CD14-positive monocyte (primary cell): ENCODE data around the gene FLOT2. TPM values are rescaled to one million over a fixed set of nuclear protein-coding genes. Genes with fewer than 3 reads are reported as not detected.

Source experiments
- DNase-seq, 3 donors: peaks; one replicate each; pipeline ENCODE4 v3.0.0-alpha.2; 2011 to 2022
- H2AFZ ChIP-seq: 2 replicates; pipeline ENCODE4 v1.6.0; 2012; ENCODE audit warnings: mild to moderate bottlenecking, low read depth, low read length, inconsistent platforms; ENCODE audit not compliant: insufficient read depth, poor library complexity, severe bottlenecking
- H3K27ac ChIP-seq, 2 donors: 1 replicate in 1 of 2; 2 replicates in 1 of 2; pipeline ENCODE4 v1.5.1; 2012 to 2013; ENCODE audit warnings: low read length in 2 of 2, control low read depth in 1 of 2, inconsistent platforms in 1 of 2, low read depth in 1 of 2, mild to moderate bottlenecking in 1 of 2
- H3K27me3 ChIP-seq, 2 donors: one replicate each; pipeline versions ENCODE4 v1.6.0 to v1.6.1; 2011 to 2013; ENCODE audit warnings: low read length in 2 of 2; ENCODE audit not compliant: control insufficient read depth in 2 of 2, insufficient read depth in 2 of 2
- H3K36me3 ChIP-seq, 2 donors: replicated peaks in 1 of 2; 1 replicate in 1 of 2; 2 replicates in 1 of 2; pipeline versions ENCODE4 v1.5.1 to v1.6.1; 2012 to 2013; ENCODE audit warnings: low read length in 2 of 2, control low read depth in 1 of 2, inconsistent platforms in 1 of 2, mild to moderate bottlenecking in 1 of 2; ENCODE audit not compliant: insufficient read depth in 2 of 2, control insufficient read depth in 1 of 2
- H3K4me1 ChIP-seq, 2 donors: 1 replicate in 1 of 2; 2 replicates in 1 of 2; pipeline versions ENCODE4 v1.5.1 to v1.6.1; 2012 to 2013; ENCODE audit warnings: low read length in 2 of 2, control low read depth in 1 of 2, inconsistent platforms in 1 of 2, mild to moderate bottlenecking in 1 of 2, moderate library complexity in 1 of 2; ENCODE audit not compliant: insufficient read depth in 2 of 2, control insufficient read depth in 1 of 2
- H3K4me2 ChIP-seq: replicated peaks from 2 replicates; pipeline ENCODE3; 2012; ENCODE audit warnings: low read length, moderate library complexity, mild to moderate bottlenecking; ENCODE audit not compliant: poor library complexity, severe bottlenecking; ENCODE audit errors: extremely low read depth
- H3K4me3 ChIP-seq, 3 experiments: fragments of 200-600 bp in 1 of 3; sonication (generic) in 1 of 3; replicated peaks in 1 of 3; 1 replicate in 2 of 3; 2 replicates in 1 of 3; pipeline ENCODE4 v1.5.1; 2011 to 2013; ENCODE audit warnings: low read length in 3 of 3, mild to moderate bottlenecking in 3 of 3, control low read depth in 2 of 3, low read depth in 2 of 3, inconsistent platforms in 1 of 3, moderate library complexity in 1 of 3
- H3K79me2 ChIP-seq: 2 replicates; pipeline ENCODE4 v1.6.0; 2012; ENCODE audit warnings: mild to moderate bottlenecking, control low read depth, inconsistent platforms, low read length, moderate library complexity; ENCODE audit not compliant: insufficient read depth
- H3K9ac ChIP-seq: 2 replicates; pipeline ENCODE4 v1.6.0; 2017; ENCODE audit warnings: low read length, mild to moderate bottlenecking; ENCODE audit not compliant: insufficient read depth, poor library complexity, severe bottlenecking
- H3K9me3 ChIP-seq, 2 donors: replicated peaks in 1 of 2; 1 replicate in 1 of 2; 2 replicates in 1 of 2; pipeline versions ENCODE4 v1.5.1 to v1.6.1; 2012 to 2013; ENCODE audit warnings: low read length in 2 of 2, control low read depth in 1 of 2; ENCODE audit not compliant: control insufficient read depth in 1 of 2, insufficient read depth in 1 of 2
- H4K20me1 ChIP-seq: 2 replicates; pipeline ENCODE4 v1.6.0; 2012; ENCODE audit warnings: mild to moderate bottlenecking, low read length, control low read depth, moderate library complexity; ENCODE audit not compliant: insufficient read depth
- H3K27ac Mint-ChIP-seq, 7 donors: one replicate each; pipeline ENCODE4 v1.8.0; 2020; ENCODE audit warnings: mild to moderate bottlenecking in 7 of 7, mixed read lengths in 7 of 7, moderate library complexity in 6 of 7, inconsistent platforms in 2 of 7
- H3K27me3 Mint-ChIP-seq, 3 donors: one replicate each; pipeline ENCODE4 v1.8.0; 2021 to 2022; ENCODE audit warnings: low read depth in 3 of 3, mild to moderate bottlenecking in 3 of 3, mixed read lengths in 3 of 3, moderate library complexity in 3 of 3, inconsistent platforms in 1 of 3
- H3K36me3 Mint-ChIP-seq, 2 donors: one replicate each; pipeline ENCODE4 v1.8.0; 2020; ENCODE audit warnings: mixed read lengths in 2 of 2, inconsistent platforms in 1 of 2, mild to moderate bottlenecking in 1 of 2
- H3K4me1 Mint-ChIP-seq: one replicate; pipeline ENCODE4 v1.8.0; 2020; ENCODE audit warnings: mild to moderate bottlenecking, mixed read lengths
- H3K4me3 Mint-ChIP-seq, 2 donors: one replicate each; pipeline ENCODE4 v1.8.0; 2020; ENCODE audit warnings: mild to moderate bottlenecking in 2 of 2, mixed read lengths in 2 of 2, moderate library complexity in 1 of 2
- H3K9me3 Mint-ChIP-seq, 7 donors: one replicate each; pipeline ENCODE4 v1.8.0; 2020 to 2022; ENCODE audit warnings: mixed read lengths in 7 of 7, mild to moderate bottlenecking in 6 of 7, moderate library complexity in 6 of 7, inconsistent platforms in 2 of 7
- WGBS: methylation state at CpG from one replicate; pipeline ENCODE4 v1.1.5; 2013; ENCODE audit warnings: missing lambda C conversion rate; ENCODE audit not compliant: insufficient coverage; 5-methylcytosine and 5-hydroxymethylcytosine counted together
- intact Hi-C, 2 donors: fragments of 100-400 bp; cut with micrococcal nuclease; formaldehyde crosslinking; loops; one replicate each; pipeline versions ENCODE4 v1.15.0 to v1.15.1; 2023
- polyA plus RNA-seq, 3 donors: library from polyadenylated mRNA; depleted of rRNA in 1 of 3; unstranded in 2 of 3; stranded (reverse) in 1 of 3; fragments of 300-500 nt in 2 of 3; fragments of >200 nt in 1 of 3; fragmentation: Illumina TruSeq in 2 of 3; gene quantifications; 1 replicate in 2 of 3; 2 replicates in 1 of 3; pipeline ENCODE4 v1.2.3, GENCODE V29; 2012 to 2021
- small RNA-seq: library from RNA; depleted of rRNA; stranded (forward); fragments of <200 nt; gene quantifications from one replicate; pipeline ENCODE3, GENCODE V24; 2012; ENCODE audit warnings: low read depth; ENCODE audit not compliant: insufficient read length
- TF ChIP-seq, protein P1 (sequence below): fragments of 200-600 bp; IDR thresholded peaks from one replicate; pipeline ENCODE4 v1.8.0; 2022; ENCODE audit warnings: antibody characterized with exemption, mild to moderate bottlenecking

The FLOT2 gene
- polyA plus RNA-seq, 3 donors: 138 to 271 (median 244) TPM

DNA sequence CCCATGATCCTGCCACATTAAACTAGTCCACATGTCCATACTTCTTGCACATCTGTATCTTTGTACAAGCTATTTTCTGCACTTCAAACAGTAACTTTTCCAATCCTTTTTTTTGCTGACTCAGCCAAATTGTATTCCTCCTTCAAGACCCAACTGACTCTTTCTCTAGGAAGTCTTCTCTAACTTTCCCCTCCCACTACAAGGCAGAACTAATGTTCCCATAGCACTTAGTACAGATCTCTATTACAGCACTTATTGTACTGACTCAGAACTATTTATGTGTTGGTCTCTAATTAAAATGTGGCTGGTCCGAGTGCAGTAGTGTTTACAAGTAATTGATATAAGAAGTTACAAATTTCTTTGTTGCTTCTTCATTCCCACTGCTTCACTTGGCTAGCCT, 63.1 kb downstream of the FLOT2 start:
- Histone ChIP-seq H4K20me1 (no peaks in the 10 kb centered on the region), H3K4me3 (no peak overlapping the region), H3K27ac (no peak overlapping the region), H3K27me3 (no peaks in the 10 kb centered on the region), H3K9me3 (no peaks in the 10 kb centered on the region), H3K36me3 (peaks cover 0 to 16% of the 10 kb centered on the region in 2 donors), H3K4me1 (no peaks in the 10 kb centered on the region), H3K9ac (no peak overlapping the region), H2AFZ (no peak overlapping the region), H3K4me2 (no peak overlapping the region), H3K79me2 (peaks cover 20% of the 10 kb centered on the region)
- Mint-ChIP-seq H3K4me1 (peaks cover 2% of the 10 kb centered on the region), H3K9me3 (peaks cover 0 to 3% (median 0%) of the 10 kb centered on the region in 7 donors), H3K27ac (no peak overlapping the region), H3K27me3 (no peaks in the 10 kb centered on the region), H3K4me3 (no peak overlapping the region), H3K36me3 (peaks cover 19 to 30% of the 10 kb centered on the region in 2 donors)
- TF ChIP-seq, protein P1, sequence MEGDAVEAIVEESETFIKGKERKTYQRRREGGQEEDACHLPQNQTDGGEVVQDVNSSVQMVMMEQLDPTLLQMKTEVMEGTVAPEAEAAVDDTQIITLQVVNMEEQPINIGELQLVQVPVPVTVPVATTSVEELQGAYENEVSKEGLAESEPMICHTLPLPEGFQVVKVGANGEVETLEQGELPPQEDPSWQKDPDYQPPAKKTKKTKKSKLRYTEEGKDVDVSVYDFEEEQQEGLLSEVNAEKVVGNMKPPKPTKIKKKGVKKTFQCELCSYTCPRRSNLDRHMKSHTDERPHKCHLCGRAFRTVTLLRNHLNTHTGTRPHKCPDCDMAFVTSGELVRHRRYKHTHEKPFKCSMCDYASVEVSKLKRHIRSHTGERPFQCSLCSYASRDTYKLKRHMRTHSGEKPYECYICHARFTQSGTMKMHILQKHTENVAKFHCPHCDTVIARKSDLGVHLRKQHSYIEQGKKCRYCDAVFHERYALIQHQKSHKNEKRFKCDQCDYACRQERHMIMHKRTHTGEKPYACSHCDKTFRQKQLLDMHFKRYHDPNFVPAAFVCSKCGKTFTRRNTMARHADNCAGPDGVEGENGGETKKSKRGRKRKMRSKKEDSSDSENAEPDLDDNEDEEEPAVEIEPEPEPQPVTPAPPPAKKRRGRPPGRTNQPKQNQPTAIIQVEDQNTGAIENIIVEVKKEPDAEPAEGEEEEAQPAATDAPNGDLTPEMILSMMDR: no peak
- no peak for DNase-seq
- WGBS: no CpG with 5 or more reads among the region's 1 CpG
- intact Hi-C loops: loop anchor here in 1 of 2 donors (10.0 kb wide), 1 partner anchor 70 kb away; no protein-coding TSS in a partner anchor

Small RNA genes within 50 kb of the gene (small RNA-seq; reads per million reads assigned to genes)
- gene RF00019: not detected

Other genes starting within 250 kb of the FLOT2 start
- gene SDF2, start 235.8 kb downstream of the FLOT2 start, polyA plus RNA-seq: 100 to 1,000 TPM in 1 of 3 donors, 10 to 100 TPM in 2; 52.9 to 103 (median 84.5) TPM
- 10 to 100 TPM in 1 of 3 donors, 1 to 10 TPM in 2; 3.8 to 33.9 (median 7.8) TPM for gene SUPT6H, start 235.5 kb downstream of the FLOT2 start, polyA plus RNA-seq
- gene PROCA1, start 185.8 kb downstream of the FLOT2 start, polyA plus RNA-seq: 1 to 10 TPM in 1 of 3 donors, under 1 TPM in 2; 0.31 to 8.9 (median 0.78) TPM
- 10 to 100 TPM; 66.7 to 93.3 (median 79.1) TPM for gene RAB34, start 179.9 kb downstream of the FLOT2 start, polyA plus RNA-seq
- 1,000 to 10,000 TPM in 2 of 3 donors, 100 to 1,000 TPM in 1; 542 to 1,304 (median 1,152) TPM for gene RPL23A, start 177.7 kb downstream of the FLOT2 start, polyA plus RNA-seq
- under 1 TPM in 1 of 3 donors, not detected in 2; 0.79 TPM for gene TLCD1, start 171.5 kb downstream of the FLOT2 start, polyA plus RNA-seq
- 1 to 10 TPM; 2.7 to 9.6 (median 3.1) TPM for gene NEK8, start 168.9 kb downstream of the FLOT2 start, polyA plus RNA-seq
- gene TRAF4, start 153.7 kb downstream of the FLOT2 start, polyA plus RNA-seq: 10 to 100 TPM in 1 of 3 donors, 1 to 10 TPM in 1, under 1 TPM in 1; 0.33 to 38.0 (median 1.0) TPM
- 1 to 10 TPM; 1.5 to 8.6 (median 1.9) TPM for gene FAM222B, start 54.9 kb downstream of the FLOT2 start, polyA plus RNA-seq
- gene ERAL1, start 42.7 kb downstream of the FLOT2 start, polyA plus RNA-seq: 10 to 100 TPM; 27.7 to 34.5 (median 33.8) TPM
- 1 to 10 TPM; 3.7 to 4.5 (median 3.8) TPM for gene DHRS13, start 5.3 kb upstream of the FLOT2 start, polyA plus RNA-seq
- gene PHF12, start 53.8 kb upstream of the FLOT2 start, polyA plus RNA-seq: 10 to 100 TPM in 1 of 3 donors, 1 to 10 TPM in 2; 1.4 to 62.5 (median 2.5) TPM
- under 1 TPM; 0.17 to 0.33 (median 0.18) TPM for gene SEZ6, start 108.3 kb upstream of the FLOT2 start, polyA plus RNA-seq
- gene PIPOX, start 145.4 kb upstream of the FLOT2 start, polyA plus RNA-seq: under 1 TPM in 2 of 3 donors, not detected in 1; 0.30 to 0.56 TPM